ENCODE measurements around the gene RNF111. TPM values are rescaled to one million over a fixed set of nuclear protein-coding genes. Genes with fewer than 3 reads are reported as not detected.

RNF111 gene
- total and polyA plus RNA-seq, 2 of the 13 experiments (the other 11 are each of a cell fraction or from before 2014, with no cell fraction given), result 12.1 to 23.1 TPM

DNA sequence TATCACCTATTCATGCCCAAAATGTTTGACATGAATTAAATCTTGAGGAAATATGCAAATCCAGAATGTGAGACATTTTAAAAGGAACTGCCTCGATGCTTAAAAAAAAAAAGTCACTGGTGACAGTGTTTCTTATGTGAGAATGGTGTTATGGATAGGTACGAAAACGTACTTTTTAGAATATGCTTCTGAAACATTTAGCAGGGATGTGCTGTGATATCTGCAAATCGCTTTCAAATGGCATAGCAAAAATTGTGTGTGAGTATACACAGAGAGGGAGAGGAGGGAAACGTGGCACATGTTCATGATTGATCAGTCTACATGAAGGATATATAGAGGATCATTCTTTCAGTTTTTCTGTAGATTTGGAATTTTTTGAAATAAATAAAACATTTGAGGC lies 133.5 kb downstream of the RNF111 start (continued):
- TF ChIP-seq, protein P1, sequence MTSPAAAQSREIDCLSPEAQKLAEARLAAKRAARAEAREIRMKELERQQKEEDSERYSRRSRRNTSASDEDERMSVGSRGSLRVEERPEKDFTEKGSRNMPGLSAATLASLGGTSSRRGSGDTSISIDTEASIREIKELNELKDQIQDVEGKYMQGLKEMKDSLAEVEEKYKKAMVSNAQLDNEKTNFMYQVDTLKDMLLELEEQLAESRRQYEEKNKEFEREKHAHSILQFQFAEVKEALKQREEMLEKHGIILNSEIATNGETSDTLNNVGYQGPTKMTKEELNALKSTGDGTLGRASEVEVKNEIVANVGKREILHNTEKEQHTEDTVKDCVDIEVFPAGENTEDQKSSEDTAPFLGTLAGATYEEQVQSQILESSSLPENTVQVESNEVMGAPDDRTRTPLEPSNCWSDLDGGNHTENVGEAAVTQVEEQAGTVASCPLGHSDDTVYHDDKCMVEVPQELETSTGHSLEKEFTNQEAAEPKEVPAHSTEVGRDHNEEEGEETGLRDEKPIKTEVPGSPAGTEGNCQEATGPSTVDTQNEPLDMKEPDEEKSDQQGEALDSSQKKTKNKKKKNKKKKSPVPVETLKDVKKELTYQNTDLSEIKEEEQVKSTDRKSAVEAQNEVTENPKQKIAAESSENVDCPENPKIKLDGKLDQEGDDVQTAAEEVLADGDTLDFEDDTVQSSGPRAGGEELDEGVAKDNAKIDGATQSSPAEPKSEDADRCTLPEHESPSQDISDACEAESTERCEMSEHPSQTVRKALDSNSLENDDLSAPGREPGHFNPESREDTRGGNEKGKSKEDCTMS (CRISPR knock-in tag; conservative IDR thresholded peaks at IDR 0.05), result no peak
- TF ChIP-seq SPEN (CRISPR knock-in tag; IDR thresholded peaks at IDR 0.05; ENCODE audit: low read depth) (no peak), ZNF317 (CRISPR knock-in tag; IDR thresholded peaks at IDR 0.05) (no peak)

DNA sequence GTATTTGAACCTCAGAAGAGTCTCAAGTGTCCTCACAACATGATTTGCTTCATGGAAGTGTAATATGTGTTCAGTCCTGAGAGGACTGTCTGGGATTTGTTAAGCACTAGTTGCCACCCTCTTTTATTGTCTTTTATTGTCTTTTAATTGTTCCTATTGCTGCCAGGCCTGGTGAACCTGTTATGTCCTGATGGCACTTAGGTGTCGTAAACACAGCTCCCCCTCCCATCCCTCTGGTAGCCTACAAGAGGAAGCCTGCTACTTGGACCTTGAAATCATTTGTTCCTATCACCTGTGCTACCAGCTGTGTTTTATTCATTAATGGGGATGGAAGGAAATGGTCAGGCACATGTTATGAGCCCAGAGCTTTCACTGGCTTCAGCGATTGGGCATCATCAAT lies 136.8 kb downstream of the RNF111 start:
- Histone ChIP-seq H3K79me2 (ENCODE audit: insufficient read depth, low read length) (peaks cover 3% of the 10 kb centered on the region), H3K4me3 (replicated peaks in 1 of 3; ENCODE audit: insufficient read depth in 1 of 3, low read depth in 2 of 3, low read length in 3 of 3) (no peak overlapping the region), H3K36me3 (replicated peaks in 1 of 2; ENCODE audit: control insufficient read depth in 1 of 2, insufficient read depth in 2 of 2, low read length in 2 of 2) (peaks cover 15 to 54% of the 10 kb centered on the region in 2 experiments; a peak in 4 of 5 replicates), H3K4me1 (ENCODE audit: insufficient read depth, low read length) (no peaks in the 10 kb centered on the region), H3K27ac (ENCODE audit: extremely low read length, insufficient read depth, low read length) (no peak overlapping the region), H3K9ac (ENCODE audit: insufficient read depth, low read depth, low read length) (no peak overlapping the region), H4K20me1 (ENCODE audit: insufficient read depth, low read length) (no peaks in the 10 kb centered on the region), H3K27me3 (ENCODE audit: control insufficient read depth in 1 of 2, insufficient read depth in 2 of 2, low read length in 2 of 2) (no peaks in the 10 kb centered on the region), H3K4me2 (ENCODE audit: low read depth, low read length) (no peak overlapping the region), H3K9me3 (ENCODE audit: low read length) (peaks cover 5% of the 10 kb centered on the region; the same call in 1 of the 2 replicates), H2AFZ (ENCODE audit: low read length) (no peak overlapping the region)
- ChIA-PET POLR2A (no interaction called here), CTCF (ENCODE audit: low intra/inter-chr PET ratio, low total read pairs) (no interaction called here)
- WGBS (ENCODE audit: low lambda C conversion rate), result 81% methylated on average over 2 of the region's 2 CpGs
- DNase-seq (ENCODE audit: low spot score) (no peak), ATAC-seq (no peak), FAIRE-seq (no peak)
- intact Hi-C loops (cut with micrococcal nuclease; ENCODE audit: unreplicated experiment), result no loop called here
- in situ Hi-C loops (cut with HindIII; ENCODE audit: extremely low pct_ligation_motif_present, low pct_unique_long_range_greater_than_20kb), result no loop called here
- BruUV-seq (replicated peaks), result no TSS peak
- TF ChIP-seq ZNF292 (CRISPR knock-in tag; IDR thresholded peaks at IDR 0.05; ENCODE audit: borderline replicate concordance, low read depth) (no peak), FOXK1 (CRISPR knock-in tag; IDR thresholded peaks at IDR 0.05; ENCODE audit: borderline replicate concordance, low read depth) (no peak), PLRG1 (conservative IDR thresholded peaks at IDR 0.05) (no peak), ZNF841 (CRISPR knock-in tag; IDR thresholded peaks at IDR 0.05; ENCODE audit: borderline replicate concordance) (no peak), NFKBIZ (CRISPR knock-in tag; IDR thresholded peaks at IDR 0.05) (no peak)
- TF ChIP-seq, protein P2, sequence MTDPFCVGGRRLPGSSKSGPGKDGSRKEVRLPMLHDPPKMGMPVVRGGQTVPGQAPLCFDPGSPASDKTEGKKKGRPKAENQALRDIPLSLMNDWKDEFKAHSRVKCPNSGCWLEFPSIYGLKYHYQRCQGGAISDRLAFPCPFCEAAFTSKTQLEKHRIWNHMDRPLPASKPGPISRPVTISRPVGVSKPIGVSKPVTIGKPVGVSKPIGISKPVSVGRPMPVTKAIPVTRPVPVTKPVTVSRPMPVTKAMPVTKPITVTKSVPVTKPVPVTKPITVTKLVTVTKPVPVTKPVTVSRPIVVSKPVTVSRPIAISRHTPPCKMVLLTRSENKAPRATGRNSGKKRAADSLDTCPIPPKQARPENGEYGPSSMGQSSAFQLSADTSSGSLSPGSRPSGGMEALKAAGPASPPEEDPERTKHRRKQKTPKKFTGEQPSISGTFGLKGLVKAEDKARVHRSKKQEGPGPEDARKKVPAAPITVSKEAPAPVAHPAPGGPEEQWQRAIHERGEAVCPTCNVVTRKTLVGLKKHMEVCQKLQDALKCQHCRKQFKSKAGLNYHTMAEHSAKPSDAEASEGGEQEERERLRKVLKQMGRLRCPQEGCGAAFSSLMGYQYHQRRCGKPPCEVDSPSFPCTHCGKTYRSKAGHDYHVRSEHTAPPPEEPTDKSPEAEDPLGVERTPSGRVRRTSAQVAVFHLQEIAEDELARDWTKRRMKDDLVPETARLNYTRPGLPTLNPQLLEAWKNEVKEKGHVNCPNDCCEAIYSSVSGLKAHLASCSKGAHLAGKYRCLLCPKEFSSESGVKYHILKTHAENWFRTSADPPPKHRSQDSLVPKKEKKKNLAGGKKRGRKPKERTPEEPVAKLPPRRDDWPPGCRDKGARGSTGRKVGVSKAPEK (CRISPR knock-in tag; IDR thresholded peaks at IDR 0.05; ENCODE audit: borderline replicate concordance), result no peak
- TF ChIP-seq, protein P3, sequence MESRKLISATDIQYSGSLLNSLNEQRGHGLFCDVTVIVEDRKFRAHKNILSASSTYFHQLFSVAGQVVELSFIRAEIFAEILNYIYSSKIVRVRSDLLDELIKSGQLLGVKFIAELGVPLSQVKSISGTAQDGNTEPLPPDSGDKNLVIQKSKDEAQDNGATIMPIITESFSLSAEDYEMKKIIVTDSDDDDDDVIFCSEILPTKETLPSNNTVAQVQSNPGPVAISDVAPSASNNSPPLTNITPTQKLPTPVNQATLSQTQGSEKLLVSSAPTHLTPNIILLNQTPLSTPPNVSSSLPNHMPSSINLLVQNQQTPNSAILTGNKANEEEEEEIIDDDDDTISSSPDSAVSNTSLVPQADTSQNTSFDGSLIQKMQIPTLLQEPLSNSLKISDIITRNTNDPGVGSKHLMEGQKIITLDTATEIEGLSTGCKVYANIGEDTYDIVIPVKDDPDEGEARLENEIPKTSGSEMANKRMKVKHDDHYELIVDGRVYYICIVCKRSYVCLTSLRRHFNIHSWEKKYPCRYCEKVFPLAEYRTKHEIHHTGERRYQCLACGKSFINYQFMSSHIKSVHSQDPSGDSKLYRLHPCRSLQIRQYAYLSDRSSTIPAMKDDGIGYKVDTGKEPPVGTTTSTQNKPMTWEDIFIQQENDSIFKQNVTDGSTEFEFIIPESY (CRISPR knock-in tag; IDR thresholded peaks at IDR 0.05), result no peak
- TF ChIP-seq, protein P4, sequence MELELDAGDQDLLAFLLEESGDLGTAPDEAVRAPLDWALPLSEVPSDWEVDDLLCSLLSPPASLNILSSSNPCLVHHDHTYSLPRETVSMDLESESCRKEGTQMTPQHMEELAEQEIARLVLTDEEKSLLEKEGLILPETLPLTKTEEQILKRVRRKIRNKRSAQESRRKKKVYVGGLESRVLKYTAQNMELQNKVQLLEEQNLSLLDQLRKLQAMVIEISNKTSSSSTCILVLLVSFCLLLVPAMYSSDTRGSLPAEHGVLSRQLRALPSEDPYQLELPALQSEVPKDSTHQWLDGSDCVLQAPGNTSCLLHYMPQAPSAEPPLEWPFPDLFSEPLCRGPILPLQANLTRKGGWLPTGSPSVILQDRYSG (CRISPR knock-in tag; IDR thresholded peaks at IDR 0.05), result no peak
